GM18517 (cell line): ENCODE measurements around the gene WDR93.
"Not testable (repeated sequence)": the region's sequence is repeated elsewhere in the genome, so short reads cannot be mapped to it uniquely, and the experiment has no call there.

Experiments used
- ATAC-seq: cut with Tn5 transposase; IDR thresholded peaks from one replicate; pipeline ENCODE4 v1.9.1; 2021; ENCODE audit warnings: mild to moderate bottlenecking, moderate library complexity; ENCODE audit not compliant: unreplicated experiment

Gene WDR93

DNA sequence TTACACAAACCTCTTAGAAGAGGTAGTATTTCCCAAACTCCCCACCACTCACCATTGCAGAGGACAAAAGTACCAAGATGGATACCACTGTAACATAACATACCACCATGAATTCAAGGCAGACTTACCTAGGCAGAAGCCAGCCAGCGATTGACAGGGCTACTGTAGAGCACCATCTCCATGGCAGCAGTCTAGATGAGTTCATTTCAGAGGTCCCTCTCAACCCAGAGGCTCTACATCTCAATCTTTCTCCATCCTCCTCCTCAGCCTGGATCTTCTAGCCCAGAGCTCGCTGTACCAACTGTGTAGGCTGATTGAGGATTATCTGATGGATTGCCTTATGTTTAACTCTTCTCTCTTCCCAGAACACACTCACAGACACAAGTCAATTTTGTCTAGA, 9.5 kb upstream of the WDR93 start:
- no peak for ATAC-seq

DNA sequence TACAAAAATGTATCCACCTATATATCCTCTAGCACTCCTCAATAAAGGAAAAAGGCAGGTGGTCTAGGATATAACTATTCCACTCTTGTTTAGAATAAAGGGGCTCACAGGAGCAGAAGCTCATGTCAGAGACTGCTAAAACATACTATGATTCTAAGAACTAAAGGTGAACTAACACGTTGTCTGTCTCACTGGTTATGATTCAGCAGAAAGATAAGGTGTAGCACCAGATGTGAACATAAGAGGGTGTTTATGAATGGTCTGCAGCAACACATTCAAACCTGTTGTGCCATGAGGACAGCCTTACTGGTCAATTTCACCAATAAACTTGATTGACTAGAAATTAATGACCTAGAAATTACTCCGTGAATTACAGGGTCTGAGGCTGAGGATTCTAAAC, 4.6 kb upstream of the WDR93 start:
- ATAC-seq, result no peak

DNA sequence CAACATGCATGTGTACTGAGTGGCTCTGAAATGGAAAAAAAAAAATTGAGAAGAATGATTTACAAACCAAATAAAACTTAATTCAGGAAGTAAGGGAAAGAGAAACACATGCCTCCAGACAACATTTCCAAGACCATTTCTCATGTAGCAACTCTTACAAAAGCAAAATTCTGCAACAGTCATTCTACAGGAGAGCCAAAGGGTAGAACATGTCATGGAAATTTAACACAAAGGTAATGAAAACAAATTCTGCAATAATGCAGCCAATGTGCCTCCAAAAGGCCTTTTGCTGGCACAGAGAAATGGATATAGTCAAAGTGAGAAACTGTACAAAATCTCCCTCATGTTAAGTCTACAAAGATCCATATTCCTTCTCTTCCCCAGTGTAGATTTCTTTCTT, 4.1 kb upstream of the WDR93 start:
- ATAC-seq, result no peak

DNA sequence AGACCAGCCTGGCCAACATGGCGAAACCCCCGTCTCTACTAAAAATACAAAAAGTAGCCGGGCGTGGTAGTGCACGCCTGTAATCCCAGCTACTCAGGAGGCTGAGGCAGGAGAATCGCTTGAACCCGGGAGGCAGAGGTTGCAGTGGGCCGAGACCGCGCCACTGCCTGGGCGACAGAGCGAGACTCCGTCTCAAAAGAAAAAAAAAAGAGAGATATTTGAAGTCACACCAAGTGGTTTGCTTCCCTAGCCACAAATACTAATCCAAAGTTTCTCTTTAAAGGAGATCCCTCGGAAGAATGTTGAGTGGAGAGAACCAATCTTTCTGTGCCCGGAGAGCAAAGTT, 708 bp upstream of the WDR93 start:
- not testable (repeated sequence) for ATAC-seq

DNA sequence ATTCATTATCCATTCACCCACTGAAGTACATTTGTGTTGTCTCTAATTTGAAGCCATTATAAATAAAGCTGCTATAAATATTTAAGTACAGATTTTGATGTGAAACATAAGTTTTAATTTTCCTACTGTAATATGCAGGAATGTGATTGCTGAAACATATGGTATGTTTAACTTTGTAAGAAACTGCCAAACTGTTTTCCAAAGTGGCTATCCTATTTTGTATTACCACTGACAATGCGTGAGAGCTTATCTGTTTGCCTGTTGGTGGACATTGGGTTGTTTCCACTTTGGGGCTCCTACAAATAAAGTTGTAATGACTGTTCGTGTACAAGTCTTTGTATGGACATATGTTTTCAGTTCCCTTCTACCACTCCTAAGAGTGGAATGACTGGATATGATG, 2.5 kb downstream of the WDR93 start:
- no peak for ATAC-seq

DNA sequence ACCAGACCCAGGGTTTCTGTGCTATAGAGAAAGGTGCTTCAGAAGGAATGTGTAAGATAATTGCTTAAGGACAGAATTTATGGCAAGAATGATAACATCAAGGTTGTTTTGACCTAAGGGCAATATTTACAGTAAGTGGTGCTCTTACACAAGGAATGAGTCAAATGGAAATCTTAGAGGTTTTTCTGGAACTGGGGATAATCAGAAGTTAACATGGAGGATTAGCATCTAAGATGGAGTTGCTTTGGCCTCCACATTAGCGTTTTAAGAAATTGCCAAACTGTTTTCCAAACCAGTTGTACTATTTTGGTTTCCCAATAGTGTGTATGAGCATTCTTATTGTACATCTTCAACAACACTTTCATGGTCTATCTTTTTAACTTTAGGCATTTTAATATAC, 3.1 kb downstream of the WDR93 start:
- no peak for ATAC-seq

DNA sequence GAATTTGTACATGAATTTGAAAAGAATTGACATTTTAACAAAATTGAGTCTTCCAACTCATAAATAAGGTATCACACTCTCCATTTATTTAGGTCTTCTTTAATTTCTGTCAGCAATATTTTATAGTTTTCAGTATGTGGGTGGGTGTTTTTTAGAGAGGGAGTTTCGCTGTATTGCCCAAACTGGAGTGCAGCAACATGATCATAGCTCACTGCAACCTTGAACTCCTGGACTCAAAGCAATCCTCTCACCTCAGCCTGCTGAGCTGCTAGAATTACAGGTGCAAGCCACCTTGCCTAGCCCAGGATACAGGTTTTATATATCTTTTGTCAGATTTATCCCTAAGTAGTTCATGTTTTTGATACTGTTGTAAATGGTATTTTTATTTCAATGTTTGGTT, 4.6 kb downstream of the WDR93 start:
- ATAC-seq, result no peak

DNA sequence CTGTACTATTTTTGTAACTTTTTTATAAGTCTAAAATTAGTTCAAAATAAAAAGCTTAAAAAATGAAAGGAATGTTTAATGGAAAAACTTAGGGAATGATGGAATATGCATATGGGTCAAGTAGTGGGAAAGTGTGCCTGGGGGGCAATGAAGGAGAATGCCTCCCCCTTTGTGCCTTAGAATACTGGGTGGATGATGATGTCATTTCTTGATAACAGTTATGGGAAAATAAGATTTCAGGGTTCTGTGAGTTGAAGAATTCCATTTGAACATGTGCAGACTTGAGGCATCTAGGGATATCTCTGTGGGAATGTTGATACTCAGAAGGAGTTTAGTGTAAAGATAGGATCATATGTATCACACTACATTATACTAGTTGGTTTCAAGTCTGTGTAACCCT, 13.8 kb downstream of the WDR93 start:
- no peak for ATAC-seq

DNA sequence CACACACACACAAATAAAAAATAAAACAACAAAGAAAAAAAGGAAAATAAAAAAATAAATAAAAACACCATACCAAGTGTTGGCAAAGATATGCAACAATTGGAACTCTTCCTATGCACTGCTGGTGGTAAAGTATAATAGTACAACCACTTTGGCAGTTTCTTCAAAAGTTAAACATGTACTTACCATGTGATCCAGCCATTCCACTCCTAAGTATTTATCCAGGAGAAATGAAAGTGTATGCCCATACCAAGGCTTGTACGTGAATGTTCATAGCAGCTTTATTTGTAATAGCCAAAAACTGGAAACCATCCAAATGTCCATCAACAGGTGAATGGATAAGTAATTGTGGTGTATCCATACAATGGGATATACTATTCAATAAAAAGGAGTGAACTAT, 17.0 kb downstream of the WDR93 start:
- ATAC-seq, result no peak

DNA sequence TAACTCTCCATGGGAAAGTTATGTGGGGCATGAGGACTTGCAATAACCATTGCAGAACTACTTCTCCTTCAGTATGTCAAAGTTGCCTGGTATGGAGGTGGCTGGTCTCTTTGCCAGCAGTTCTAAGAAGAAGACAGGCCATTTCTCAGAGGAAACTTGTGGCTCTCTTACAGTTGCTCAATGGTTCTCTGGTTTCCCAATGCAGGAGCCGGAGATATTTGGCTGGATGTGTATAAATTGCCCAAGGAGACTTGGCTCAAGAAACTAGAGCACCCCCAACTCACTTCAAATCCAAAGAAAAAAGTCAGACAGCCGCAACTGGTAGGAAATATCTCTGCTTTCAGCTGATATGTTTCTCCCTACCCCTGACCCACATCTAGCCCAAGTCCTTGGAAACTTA, 24.2 kb downstream of the WDR93 start:
- ATAC-seq, result no peak

DNA sequence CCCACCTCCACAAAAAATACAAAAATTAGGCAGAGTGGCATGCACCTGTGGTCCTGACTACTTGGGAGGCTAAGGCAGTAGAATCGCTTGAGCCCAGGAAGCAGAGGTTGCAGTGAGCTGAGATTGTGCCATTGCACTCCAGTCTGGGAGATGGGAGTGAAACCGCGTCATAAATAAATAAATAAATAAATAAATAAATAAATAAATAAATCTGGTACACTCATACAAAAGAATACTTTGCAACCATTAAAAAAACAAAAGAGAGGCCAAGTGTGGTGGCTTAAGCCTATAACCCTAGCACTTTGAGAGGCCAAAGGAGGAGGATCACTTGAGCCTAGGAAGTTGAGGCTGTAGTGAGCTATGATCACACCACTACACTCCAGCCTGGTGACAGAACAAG, 32.4 kb downstream of the WDR93 start:
- no peak for ATAC-seq

DNA sequence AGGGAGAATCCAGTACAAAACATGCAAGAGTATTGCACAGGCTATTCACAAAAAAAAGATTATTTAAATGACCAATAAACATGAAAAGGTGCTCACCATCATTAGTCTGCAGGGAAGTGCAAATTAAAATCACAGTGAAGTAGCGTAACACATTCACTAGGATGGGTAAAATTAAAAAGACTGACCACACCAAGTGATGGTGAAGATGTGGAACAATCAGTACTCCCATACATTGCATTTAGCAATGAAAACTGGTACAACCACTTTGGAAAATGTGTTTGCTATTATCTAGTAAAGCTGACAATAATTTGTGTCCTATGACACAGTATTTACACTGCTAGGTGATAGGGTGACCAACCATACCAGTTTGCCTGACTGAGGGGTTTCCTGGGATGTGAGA, 34.0 kb downstream of the WDR93 start:
- ATAC-seq, result no peak

DNA sequence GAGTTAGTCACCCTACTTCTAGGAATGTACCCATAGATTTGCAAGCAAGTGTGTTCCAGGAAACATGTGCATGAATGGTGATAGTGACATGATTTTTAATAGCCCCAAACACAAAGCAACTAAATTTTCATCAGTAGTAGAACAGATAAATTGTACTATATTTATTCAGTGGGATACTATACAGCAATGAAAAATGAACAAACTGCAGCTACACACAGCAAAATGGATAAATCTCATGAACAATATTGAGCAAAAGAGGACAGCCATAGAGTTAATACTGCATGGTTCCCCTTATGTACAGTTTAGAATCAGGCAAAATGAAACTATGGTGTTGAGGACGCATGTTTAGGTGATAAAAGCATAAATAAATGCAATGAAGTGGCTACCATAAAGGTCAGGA, 34.5 kb downstream of the WDR93 start:
- ATAC-seq, result no peak

DNA sequence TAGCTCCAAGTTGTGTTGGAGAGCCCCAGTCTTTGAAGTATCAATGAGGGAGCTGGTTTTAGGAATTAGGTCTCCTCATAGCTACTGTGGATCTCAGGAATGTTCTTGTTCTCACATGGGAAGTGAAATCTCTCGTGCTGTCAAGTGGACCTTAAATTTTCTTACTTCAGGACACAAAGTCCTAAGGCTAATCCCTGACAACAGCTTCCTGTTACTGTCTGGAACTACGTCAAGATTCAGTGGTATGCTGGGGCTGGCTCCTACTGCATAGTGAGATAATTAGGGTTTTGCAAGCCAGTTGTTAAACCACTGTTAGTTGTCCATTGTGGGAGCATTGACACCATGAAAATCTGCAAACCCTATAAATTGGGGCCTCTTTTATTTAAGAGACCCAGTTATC, 37.6 kb downstream of the WDR93 start:
- ATAC-seq, result no peak

DNA sequence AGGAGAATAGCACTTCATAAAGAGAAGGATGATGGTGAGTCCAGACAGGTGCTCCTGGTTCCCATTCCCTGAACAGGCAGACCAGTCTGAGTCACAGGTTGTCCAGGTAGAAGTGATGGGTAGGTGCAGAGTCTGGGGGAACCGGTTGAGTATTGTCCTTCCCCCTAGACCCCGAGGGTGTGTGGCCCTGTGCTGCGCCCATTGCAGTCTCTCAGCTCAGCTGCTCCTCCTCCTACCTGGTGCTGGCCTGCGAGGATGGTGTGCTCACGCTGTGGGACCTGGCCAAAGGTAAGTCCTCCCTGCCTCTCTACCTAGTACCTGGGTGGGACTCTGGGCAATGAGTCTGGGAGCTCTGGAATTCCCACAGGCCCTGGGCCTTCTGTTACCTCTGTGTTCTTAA, 40.7 kb downstream of the WDR93 start:
- no peak for ATAC-seq

DNA sequence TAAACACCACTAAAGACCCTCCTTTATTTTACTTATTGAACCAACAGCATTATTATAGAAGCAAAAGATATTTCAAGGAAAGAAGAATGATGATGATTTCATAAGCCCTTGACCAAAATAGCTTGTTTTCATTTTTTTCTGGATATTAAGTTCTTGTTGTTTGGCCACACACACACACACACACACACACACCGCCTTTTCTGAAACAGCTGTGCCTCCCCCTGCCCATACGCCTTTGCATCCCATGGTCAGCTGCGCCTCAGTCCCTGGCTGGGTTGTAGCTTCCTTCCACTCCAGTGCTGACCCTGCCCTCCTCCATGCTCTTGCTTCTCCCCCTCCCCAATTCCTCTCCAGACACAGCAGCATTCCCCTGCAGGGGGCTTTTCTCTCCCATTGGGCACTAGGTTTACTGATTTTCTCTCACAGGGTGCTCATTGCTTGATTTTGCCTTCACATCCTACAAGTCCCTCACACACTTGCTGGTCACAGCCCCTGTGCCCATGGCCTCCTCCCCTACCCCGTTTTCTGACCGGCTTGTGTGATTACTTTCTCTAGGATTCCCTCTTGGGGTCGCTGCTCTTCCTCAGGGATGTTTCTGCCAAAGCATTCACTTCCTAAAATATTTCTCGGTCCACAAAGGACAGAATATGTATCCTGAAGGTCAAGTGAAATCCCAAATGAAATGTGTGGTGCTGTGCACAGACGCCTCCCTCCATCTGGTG, 42.0 kb downstream of the WDR93 start:
- ATAC-seq, result no peak

DNA sequence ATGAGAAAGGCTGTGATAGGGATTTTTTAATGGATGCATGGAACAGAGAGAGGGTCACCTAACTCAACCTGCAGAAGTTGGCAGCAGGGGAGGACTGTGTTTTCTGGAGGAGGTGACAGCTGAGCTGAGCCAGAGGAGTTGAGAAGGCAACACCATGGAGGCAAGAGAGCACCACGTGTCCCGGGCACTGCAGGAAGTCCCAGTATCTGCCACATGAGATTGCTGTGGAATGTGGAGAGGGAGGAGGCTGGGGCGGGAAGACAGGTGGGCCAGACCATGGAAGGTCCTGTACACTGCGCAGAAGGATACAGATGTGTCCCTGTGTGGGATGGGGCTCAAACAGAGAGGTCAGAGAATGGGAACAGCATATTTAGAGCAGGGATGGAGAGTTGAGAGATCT, 45.2 kb downstream of the WDR93 start:
- no peak for ATAC-seq

DNA sequence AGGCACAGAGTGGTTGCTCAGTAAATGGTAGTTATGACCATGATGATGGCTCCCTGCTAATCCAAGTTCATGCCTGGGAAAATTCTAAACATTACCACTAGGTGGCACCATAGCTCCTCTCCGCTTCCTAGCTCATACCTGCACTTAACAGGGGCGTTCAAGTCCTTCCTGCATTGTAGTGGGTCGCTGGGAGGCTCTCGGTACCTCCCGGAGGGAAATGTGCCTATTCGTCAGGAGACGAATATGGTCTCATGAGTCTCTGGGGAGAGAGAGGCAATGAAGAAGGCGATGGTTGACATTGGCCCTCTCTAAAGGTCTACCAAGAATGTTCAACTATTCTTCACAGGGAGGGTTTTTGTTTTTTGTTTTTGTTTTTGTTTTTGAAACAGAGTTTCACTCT, 49.5 kb downstream of the WDR93 start:
- ATAC-seq, result no peak

DNA sequence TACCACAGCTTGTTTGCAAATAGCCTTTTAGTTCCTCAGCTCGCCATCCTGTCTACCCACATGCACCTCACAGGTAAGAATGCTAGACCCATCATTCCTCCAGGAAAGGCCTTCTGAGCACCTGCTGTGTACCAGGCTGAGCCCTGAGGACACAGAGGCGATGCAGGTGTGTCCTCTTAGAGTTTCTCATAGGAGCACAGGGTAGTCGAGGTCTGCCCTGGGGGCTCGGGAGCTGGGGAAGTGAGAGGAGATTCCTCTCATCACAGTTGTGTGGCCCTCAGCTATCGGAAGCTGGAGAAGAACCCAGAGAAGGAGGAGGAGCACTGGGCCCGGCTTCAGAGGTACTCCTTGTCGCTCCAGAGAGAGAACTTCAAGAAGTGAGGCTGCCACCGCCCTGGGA, 52.4 kb downstream of the WDR93 start:
- ATAC-seq, result no peak

DNA sequence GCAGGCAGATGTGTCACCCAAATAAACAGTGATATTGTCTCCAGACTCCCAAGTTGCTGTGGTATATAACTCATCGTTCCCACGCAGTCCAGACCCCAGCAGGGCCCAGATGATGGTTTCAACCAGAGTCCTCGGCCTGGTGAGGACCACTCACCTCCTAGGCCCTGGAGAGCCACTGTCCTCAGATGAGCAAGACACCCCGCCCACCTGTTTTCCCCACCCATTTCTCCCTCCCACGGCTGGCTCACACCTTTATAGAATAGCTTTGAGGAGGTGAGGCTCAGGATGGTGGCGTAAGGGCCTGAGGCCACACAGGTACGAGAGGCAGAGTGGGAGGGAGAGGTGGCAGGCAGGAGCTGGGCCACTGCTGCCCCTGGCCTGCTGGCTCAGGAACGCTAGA, 53.0 kb downstream of the WDR93 start:
- ATAC-seq, result no peak

DNA sequence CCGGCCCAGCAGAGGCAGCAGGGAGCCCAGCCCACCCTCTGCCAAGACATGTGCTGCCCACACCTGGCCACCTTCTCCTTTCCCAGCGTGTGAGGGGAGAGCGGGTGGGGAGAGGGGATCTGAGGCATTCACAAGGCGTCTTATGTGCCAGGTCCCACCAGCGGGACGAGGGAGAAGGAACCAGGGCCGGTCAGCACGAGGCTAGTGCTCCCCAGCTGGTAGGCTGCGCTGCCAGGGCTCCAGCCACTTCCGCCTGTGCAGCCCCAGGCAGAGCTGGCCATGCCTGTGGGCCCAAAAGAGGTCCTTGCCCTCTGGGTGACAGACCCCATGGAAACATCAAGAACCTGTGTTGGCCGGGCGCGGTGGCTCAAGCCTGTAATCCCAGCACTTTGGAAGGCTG, 54.5 kb downstream of the WDR93 start:
- no peak for ATAC-seq

DNA sequence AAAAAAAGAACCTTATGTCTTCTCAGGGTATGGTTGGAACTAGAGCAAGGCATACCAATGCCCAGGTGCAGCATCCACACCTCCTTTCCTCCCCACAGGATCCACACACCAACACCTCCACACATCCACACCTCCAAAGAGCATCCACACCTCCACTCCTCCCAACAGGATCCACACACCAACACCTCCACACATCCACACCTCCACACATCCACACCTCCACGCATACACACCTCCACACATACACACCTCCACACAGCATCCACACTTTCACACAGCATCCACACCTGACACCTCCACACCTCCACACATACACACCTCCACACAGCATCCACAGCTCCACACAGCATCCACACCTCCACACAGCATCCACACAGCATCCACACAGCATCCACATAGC, 55.2 kb downstream of the WDR93 start:
- ATAC-seq, result no peak

DNA sequence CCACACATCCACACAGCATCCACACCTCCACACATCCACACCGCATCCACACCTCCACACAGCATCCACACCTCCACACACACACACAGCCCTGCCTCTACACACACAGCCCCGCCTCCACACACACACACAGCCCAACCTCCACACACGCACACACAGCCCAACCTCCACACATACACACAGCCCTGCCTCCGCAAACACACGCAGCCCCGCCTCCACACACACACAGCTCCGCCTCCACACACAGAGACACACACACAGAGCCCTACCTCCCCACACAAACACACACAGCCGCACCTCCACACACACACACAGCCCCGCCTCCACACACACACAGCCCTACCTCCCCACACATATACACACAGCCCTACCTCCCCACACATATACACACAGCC, 55.8 kb downstream of the WDR93 start:
- no peak for ATAC-seq
